Activated B cell treated with CpG ODN at 0.5 μM for 24 hours (primary cell): Measurements from ENCODE around the gene YWHAH. TPM values are rescaled to one million over a fixed set of nuclear protein-coding genes. Genes with fewer than 3 reads are reported as not detected.

Source experiments
- ATAC-seq: fragments of 200-7000 bp; cut with Tn5 transposase; one replicate; pipeline ENCODE4 v1.10.0; 2021; ENCODE audit warnings: low read depth, mild to moderate bottlenecking, moderate library complexity
- CTCF ChIA-PET: fragments of 350-600 bp; sonication (Branson Sonifier 250); formaldehyde crosslinking; loops from one replicate; lab custom pipeline; 2021; ENCODE audit warnings: antibody characterized with exemption; lab: Charles Lee
- POLR2A ChIA-PET: fragments of 350-600 bp; sonication (Branson Sonifier 250); formaldehyde crosslinking; loops from one replicate; lab custom pipeline; 2021; ENCODE audit warnings: antibody characterized with exemption; lab: Charles Lee
- DNase-seq: peaks from one replicate; pipeline ENCODE4 v3.0.0; 2022
- H3K27ac Mint-ChIP-seq: one replicate; pipeline ENCODE4 v1.8.0; 2020; ENCODE audit warnings: mixed read lengths
- H3K27me3 Mint-ChIP-seq: one replicate; pipeline ENCODE4 v1.8.0; 2021; ENCODE audit warnings: mixed read lengths
- H3K36me3 Mint-ChIP-seq: one replicate; pipeline ENCODE4 v1.8.0; 2021; ENCODE audit warnings: low read depth, mixed read lengths
- H3K4me1 Mint-ChIP-seq: one replicate; pipeline ENCODE4 v1.8.0; 2021; ENCODE audit warnings: mixed read lengths
- H3K4me3 Mint-ChIP-seq: one replicate; pipeline ENCODE4 v1.8.0; 2020; ENCODE audit warnings: mild to moderate bottlenecking, mixed read lengths
- H3K9me3 Mint-ChIP-seq: one replicate; pipeline ENCODE4 v1.8.0; 2020; ENCODE audit warnings: mixed read lengths
- intact Hi-C: fragments of 100-400 bp; cut with micrococcal nuclease; formaldehyde crosslinking; loops from one replicate; pipeline ENCODE4 v1.15.1; 2024
- total RNA-seq: library from RNA; stranded (reverse); gene quantifications from 2 replicates; pipeline ENCODE4 v1.2.3, GENCODE V29; 2022
- TF ChIP-seq, protein P1 (sequence below): fragments of 200-600 bp; IDR thresholded peaks from one replicate; pipeline ENCODE4 v1.8.0; 2022; ENCODE audit warnings: antibody characterized with exemption, mild to moderate bottlenecking

YWHAH gene
- total RNA-seq, 1 donor from 2014 or later = 48.9 TPM

DNA sequence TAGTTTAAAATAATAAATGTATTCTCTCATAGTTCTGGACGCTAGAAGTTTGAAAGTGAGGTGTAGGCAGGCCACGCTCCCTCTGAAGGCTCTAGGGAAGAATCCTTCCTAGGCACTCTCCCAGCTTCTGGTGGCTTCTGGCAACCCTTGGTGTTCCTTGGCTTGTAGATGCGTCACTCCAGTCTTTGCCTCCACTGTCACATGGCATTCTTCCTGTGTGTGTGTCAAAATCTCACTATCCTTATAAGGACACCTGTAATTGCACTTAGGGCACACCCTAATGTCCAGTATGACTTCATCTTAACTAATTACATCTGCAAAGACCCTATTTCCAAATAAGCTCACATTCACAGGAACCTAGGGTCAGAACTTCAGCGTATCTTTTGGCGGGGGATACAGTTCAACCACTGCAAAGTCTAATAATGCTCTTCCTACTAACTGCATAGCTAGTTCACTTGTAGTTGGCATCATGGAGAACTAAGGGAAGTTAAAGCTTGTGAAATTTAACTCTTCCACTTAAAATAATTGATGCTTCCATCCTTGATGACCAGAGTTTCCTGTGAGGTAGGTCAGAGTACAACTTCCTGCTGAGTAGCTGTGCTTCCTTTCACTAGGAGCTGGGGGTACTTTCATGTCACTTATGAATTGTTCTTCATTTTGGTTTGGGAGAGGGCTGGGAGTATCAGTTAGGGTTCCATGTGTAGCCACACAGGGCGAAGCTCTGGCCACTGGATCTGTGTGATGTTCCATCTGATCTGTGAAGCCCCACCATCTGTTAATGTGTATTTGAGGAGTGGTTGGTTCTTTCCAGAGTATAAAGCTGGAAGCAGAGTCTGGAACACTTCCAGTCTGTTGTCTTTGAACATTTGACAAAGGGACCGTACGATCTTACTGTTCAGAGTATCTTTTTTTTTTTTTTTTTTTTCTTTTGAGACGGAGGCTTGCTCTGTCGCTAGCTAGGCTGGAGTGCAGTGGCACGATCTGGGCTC is 10.5 kb downstream of the YWHAH start:
- ATAC-seq (no peak), DNase-seq (no peak)
- ChIA-PET CTCF (interaction anchor here (1.7 kb wide), 1 partner anchor 290 kb away, joined by 3 read pairs; no protein-coding TSS in a partner anchor), POLR2A (interaction anchor here (0.7 kb wide), 1 partner anchor 278 kb away, joined by 3 read pairs; no protein-coding TSS in a partner anchor)
- Mint-ChIP-seq H3K36me3 (peaks cover 66% of the 10 kb centered on the region), H3K4me1 (peaks cover 16% of the 10 kb centered on the region), H3K4me3 (no peak overlapping the region), H3K27ac (no peak overlapping the region), H3K9me3 (no peaks in the 10 kb centered on the region), H3K27me3 (no peaks in the 10 kb centered on the region)
- TF ChIP-seq, protein P1, sequence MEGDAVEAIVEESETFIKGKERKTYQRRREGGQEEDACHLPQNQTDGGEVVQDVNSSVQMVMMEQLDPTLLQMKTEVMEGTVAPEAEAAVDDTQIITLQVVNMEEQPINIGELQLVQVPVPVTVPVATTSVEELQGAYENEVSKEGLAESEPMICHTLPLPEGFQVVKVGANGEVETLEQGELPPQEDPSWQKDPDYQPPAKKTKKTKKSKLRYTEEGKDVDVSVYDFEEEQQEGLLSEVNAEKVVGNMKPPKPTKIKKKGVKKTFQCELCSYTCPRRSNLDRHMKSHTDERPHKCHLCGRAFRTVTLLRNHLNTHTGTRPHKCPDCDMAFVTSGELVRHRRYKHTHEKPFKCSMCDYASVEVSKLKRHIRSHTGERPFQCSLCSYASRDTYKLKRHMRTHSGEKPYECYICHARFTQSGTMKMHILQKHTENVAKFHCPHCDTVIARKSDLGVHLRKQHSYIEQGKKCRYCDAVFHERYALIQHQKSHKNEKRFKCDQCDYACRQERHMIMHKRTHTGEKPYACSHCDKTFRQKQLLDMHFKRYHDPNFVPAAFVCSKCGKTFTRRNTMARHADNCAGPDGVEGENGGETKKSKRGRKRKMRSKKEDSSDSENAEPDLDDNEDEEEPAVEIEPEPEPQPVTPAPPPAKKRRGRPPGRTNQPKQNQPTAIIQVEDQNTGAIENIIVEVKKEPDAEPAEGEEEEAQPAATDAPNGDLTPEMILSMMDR = no peak
- intact Hi-C loops = no loop called here

DNA sequence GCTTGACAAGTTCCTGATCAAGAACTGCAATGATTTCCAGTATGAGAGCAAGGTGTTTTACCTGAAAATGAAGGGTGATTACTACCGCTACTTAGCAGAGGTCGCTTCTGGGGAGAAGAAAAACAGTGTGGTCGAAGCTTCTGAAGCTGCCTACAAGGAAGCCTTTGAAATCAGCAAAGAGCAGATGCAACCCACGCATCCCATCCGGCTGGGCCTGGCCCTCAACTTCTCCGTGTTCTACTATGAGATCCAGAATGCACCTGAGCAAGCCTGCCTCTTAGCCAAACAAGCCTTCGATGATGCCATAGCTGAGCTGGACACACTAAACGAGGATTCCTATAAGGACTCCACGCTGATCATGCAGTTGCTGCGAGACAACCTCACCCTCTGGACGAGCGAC is 12.0 kb downstream of the YWHAH start:
- DNase-seq (no peak), ATAC-seq (no peak)
- no peak overlapping the region for H3K27ac Mint-ChIP-seq
- H3K4me1 Mint-ChIP-seq = peaks cover 13% of the 10 kb centered on the region
- H3K4me3 Mint-ChIP-seq = no peak overlapping the region
- no peaks in the 10 kb centered on the region for H3K27me3 Mint-ChIP-seq
- intact Hi-C loops = no loop called here
- peaks cover 57% of the 10 kb centered on the region for H3K36me3 Mint-ChIP-seq
- CTCF ChIA-PET = interaction anchor here (1.7 kb wide), 1 partner anchor 291 kb away, joined by 3 read pairs; no protein-coding TSS in a partner anchor
- POLR2A ChIA-PET = no interaction called here
- TF ChIP-seq, protein P1 = no peak
- no peaks in the 10 kb centered on the region for H3K9me3 Mint-ChIP-seq

DNA sequence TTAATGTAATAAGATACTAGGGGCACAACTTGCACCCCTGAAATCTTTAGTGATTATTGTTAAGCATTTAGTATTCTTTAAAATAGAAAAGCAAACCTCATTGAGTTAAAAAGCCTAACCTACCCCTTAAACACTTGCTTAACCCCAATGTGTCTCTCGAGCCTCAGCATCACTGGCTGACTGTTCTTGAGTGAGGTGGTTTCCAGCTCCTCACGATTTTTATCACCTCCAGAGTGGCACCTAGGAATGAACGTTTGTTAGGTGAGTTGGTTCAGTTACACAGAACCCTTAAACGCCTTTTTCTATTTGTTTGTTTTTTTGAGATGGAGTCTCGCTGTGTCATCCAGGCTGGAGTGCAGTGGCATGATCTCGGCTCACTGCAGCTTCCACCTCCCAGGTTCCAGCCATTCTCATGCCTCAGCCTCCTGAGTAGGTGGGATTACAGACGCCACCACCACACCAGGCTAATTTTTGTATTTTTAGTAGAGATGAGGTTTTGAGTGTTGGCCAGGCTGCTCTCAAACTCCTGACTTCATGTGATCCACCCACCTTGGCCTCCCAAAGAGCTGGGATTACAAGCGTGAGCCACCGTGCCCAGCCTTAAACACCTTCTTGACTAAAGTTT is 13.7 kb downstream of the YWHAH start:
- DNase-seq (no peak), ATAC-seq (no peak)
- H3K27me3 Mint-ChIP-seq = no peaks in the 10 kb centered on the region
- H3K4me1 Mint-ChIP-seq = peaks cover 4% of the 10 kb centered on the region
- H3K9me3 Mint-ChIP-seq = no peaks in the 10 kb centered on the region
- no peak overlapping the region for H3K27ac Mint-ChIP-seq
- TF ChIP-seq, protein P1 = no peak
- no peak overlapping the region for H3K4me3 Mint-ChIP-seq
- H3K36me3 Mint-ChIP-seq = peaks cover 45% of the 10 kb centered on the region
- POLR2A ChIA-PET = no interaction called here
- intact Hi-C loops = no loop called here
- CTCF ChIA-PET = no interaction called here

DNA sequence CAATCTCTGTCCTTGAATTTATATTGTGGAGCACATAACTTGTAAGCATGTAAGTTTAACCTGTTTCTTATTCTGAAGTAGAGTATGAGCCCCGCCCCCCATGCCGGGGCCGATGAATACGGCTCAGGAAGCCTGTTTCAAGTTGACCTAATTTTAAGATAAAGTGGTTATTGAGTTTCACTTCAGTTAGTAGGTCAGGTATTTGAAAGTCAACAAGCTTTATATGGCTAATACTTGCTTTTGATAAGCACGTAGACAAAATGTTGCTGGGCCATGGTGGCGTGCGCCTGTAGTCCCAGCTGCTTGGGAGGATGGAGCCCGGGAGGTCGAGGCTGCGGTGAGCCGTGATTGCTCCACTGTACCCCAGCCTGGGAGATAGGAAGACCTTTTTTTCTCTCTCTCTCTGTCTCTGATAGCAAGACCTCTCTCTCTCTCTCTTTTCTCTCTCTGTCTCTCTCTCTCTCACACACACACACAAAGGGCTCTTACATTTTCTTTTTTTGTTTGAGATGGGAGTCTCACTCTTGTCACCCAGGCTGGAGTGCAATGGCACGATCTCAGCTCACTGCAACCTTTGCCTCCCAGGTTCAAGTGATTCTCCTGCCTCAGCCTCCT is 14.4 kb downstream of the YWHAH start:
- H3K27ac Mint-ChIP-seq = no peak overlapping the region
- H3K27me3 Mint-ChIP-seq = no peaks in the 10 kb centered on the region
- no peak for ATAC-seq
- H3K36me3 Mint-ChIP-seq = peaks cover 42% of the 10 kb centered on the region
- ChIA-PET CTCF (no interaction called here), POLR2A (no interaction called here)
- H3K9me3 Mint-ChIP-seq = no peaks in the 10 kb centered on the region
- TF ChIP-seq, protein P1 = no peak
- intact Hi-C loops = no loop called here
- H3K4me3 Mint-ChIP-seq = no peak overlapping the region
- no peaks in the 10 kb centered on the region for H3K4me1 Mint-ChIP-seq
- DNase-seq = no peak
